ACC112 (cell line): ENCODE data around the gene RIPOR2.
"Not testable (repeated sequence)": the region's sequence is repeated elsewhere in the genome, so short reads cannot be mapped to it uniquely, and the experiment has no call there.

Experiments used
- H2AFZ ChIP-seq: fragments of 200-600 bp; sonication (generic); one replicate; pipeline ENCODE4 v1.6.0; 2017; ENCODE audit warnings: antibody characterized with exemption, low read length; ENCODE audit not compliant: unreplicated experiment
- H3K27ac ChIP-seq: fragments of 200-600 bp; sonication (generic); 2 replicates; pipeline ENCODE4 v1.5.1; 2014; ENCODE audit warnings: low read depth, mild to moderate bottlenecking, antibody characterized with exemption, low read length, moderate library complexity
- H3K27me3 ChIP-seq: fragments of 200-600 bp; sonication (generic); 2 replicates; pipeline ENCODE4 v1.6.1; 2014; ENCODE audit warnings: mild to moderate bottlenecking, antibody characterized with exemption, low read length, moderate library complexity, mixed read lengths; ENCODE audit not compliant: insufficient read depth
- H3K36me3 ChIP-seq: fragments of 200-600 bp; sonication (generic); 2 replicates; pipeline ENCODE4 v1.6.1; 2016; ENCODE audit warnings: mild to moderate bottlenecking, antibody characterized with exemption, low read length, moderate library complexity, mixed read lengths; ENCODE audit not compliant: insufficient read depth
- H3K4me1 ChIP-seq: fragments of 200-600 bp; sonication (generic); one replicate; pipeline ENCODE4 v1.6.1; 2016; ENCODE audit warnings: low read length, mixed read lengths; ENCODE audit not compliant: insufficient read depth, unreplicated experiment, control insufficient read depth
- H3K4me3 ChIP-seq: fragments of 200-600 bp; sonication (generic); 2 replicates; pipeline ENCODE4 v1.5.1; 2014; ENCODE audit warnings: mild to moderate bottlenecking, low read depth, low read length
- H3K79me2 ChIP-seq: fragments of 200-600 bp; sonication (generic); one replicate; pipeline ENCODE4 v1.6.0; 2016; ENCODE audit warnings: low read length; ENCODE audit not compliant: control insufficient read depth, unreplicated experiment, insufficient read depth

The RIPOR2 gene

GRCh38 chr6:24764833-24765828 lies 170.6 kb downstream of the RIPOR2 start:
- not testable (repeated sequence) for H3K36me3 ChIP-seq, H3K4me3 ChIP-seq, H2AFZ ChIP-seq, H3K79me2 ChIP-seq, H3K27me3 ChIP-seq, H3K4me1 ChIP-seq, H3K27ac ChIP-seq

GRCh38 chr6:24763578-24763977 lies 172.2 kb downstream of the RIPOR2 start:
- Histone ChIP-seq H2AFZ (no peak overlapping the region), H3K27ac (no peak overlapping the region), H3K4me3 (no peak overlapping the region), H3K79me2 (no peaks in the 10 kb centered on the region), H3K36me3 (no peaks in the 10 kb centered on the region), H3K27me3 (no peaks in the 10 kb centered on the region), H3K4me1 (no peaks in the 10 kb centered on the region)

- Histone ChIP-seq H3K4me1 (no peaks in the 10 kb centered on the region), H3K4me3 (no peak overlapping the region), H3K27me3 (no peaks in the 10 kb centered on the region), H3K27ac (no peak overlapping the region), H3K36me3 (no peaks in the 10 kb centered on the region), H2AFZ (no peak overlapping the region), H3K79me2 (no peaks in the 10 kb centered on the region)
These were observed 173.9 kb downstream of the RIPOR2 start for GRCh38 chr6:24761851-24762250.

- Histone ChIP-seq H3K27me3 (no peaks in the 10 kb centered on the region), H3K4me1 (no peaks in the 10 kb centered on the region), H3K4me3 (no peak overlapping the region), H3K79me2 (no peaks in the 10 kb centered on the region), H3K27ac (no peak overlapping the region), H3K36me3 (no peaks in the 10 kb centered on the region), H2AFZ (no peak overlapping the region)
These were observed 174.4 kb downstream of the RIPOR2 start for GRCh38 chr6:24761193-24761835.

GRCh38 chr6:24760210-24760609 lies 175.6 kb downstream of the RIPOR2 start:
- H2AFZ ChIP-seq = no peak overlapping the region
- no peaks in the 10 kb centered on the region for H3K27me3 ChIP-seq
- no peak overlapping the region for H3K27ac ChIP-seq
- H3K36me3 ChIP-seq = no peaks in the 10 kb centered on the region
- no peaks in the 10 kb centered on the region for H3K79me2 ChIP-seq
- no peak overlapping the region for H3K4me3 ChIP-seq
- H3K4me1 ChIP-seq = peaks cover 3% of the 10 kb centered on the region

GRCh38 chr6:24759718-24760117 lies 176.0 kb downstream of the RIPOR2 start:
- no peaks in the 10 kb centered on the region for H3K27me3 ChIP-seq
- no peaks in the 10 kb centered on the region for H3K36me3 ChIP-seq
- no peaks in the 10 kb centered on the region for H3K79me2 ChIP-seq
- H3K27ac ChIP-seq = no peak overlapping the region
- H3K4me3 ChIP-seq = no peak overlapping the region
- no peak overlapping the region for H2AFZ ChIP-seq
- H3K4me1 ChIP-seq = peaks cover 6% of the 10 kb centered on the region

GRCh38 chr6:24757611-24758010 lies 178.1 kb downstream of the RIPOR2 start:
- Histone ChIP-seq H3K36me3 (no peaks in the 10 kb centered on the region), H3K4me3 (no peak overlapping the region), H3K4me1 (peaks cover 6% of the 10 kb centered on the region), H3K79me2 (no peaks in the 10 kb centered on the region), H3K27me3 (no peaks in the 10 kb centered on the region), H3K27ac (no peak overlapping the region), H2AFZ (no peak overlapping the region)

- no peaks in the 10 kb centered on the region for H3K36me3 ChIP-seq
- H3K79me2 ChIP-seq = no peaks in the 10 kb centered on the region
- peak overlapping the region; percentile 59 for H2AFZ ChIP-seq
- H3K27ac ChIP-seq = no peak overlapping the region
- H3K27me3 ChIP-seq = no peaks in the 10 kb centered on the region
- no peak overlapping the region for H3K4me3 ChIP-seq
- peaks cover 6% of the 10 kb centered on the region for H3K4me1 ChIP-seq
These were observed 180.5 kb downstream of the RIPOR2 start for GRCh38 chr6:24755279-24755678.

GRCh38 chr6:24754378-24754777 lies 181.4 kb downstream of the RIPOR2 start:
- H3K4me1 ChIP-seq, H2AFZ ChIP-seq, H3K4me3 ChIP-seq, H3K27me3 ChIP-seq, H3K36me3 ChIP-seq, H3K79me2 ChIP-seq, H3K27ac ChIP-seq: not testable (repeated sequence)
